IPS-20b (cell line): Measurements from ENCODE around the gene RIC8B.
A peak's percentile ranks its signal among the peaks of the same experiment; 100 is the strongest.

ENCODE experiments used
- H3K27ac ChIP-seq: one replicate; pipeline ENCODE4 v1.5.1; 2013; ENCODE audit warnings: low read length
- H3K27me3 ChIP-seq: 2 replicates; pipeline ENCODE4 v1.6.1; 2013; ENCODE audit warnings: mild to moderate bottlenecking, low read length, inconsistent platforms; ENCODE audit not compliant: insufficient read depth
- H3K36me3 ChIP-seq: 2 replicates; pipeline ENCODE4 v1.6.1; 2013; ENCODE audit warnings: low read depth, mild to moderate bottlenecking, inconsistent platforms, low read length, moderate library complexity; ENCODE audit not compliant: insufficient read depth
- H3K4me1 ChIP-seq: 2 replicates; pipeline ENCODE4 v1.6.1; 2013; ENCODE audit warnings: mild to moderate bottlenecking, control low read depth, inconsistent platforms, low read length, moderate library complexity; ENCODE audit not compliant: insufficient read depth
- H3K4me3 ChIP-seq: 2 replicates; pipeline ENCODE4 v1.5.1; 2013; ENCODE audit warnings: mild to moderate bottlenecking, low read length, inconsistent platforms
- H3K9ac ChIP-seq: 2 replicates; pipeline ENCODE4 v1.6.1; 2013; ENCODE audit warnings: low read depth, mild to moderate bottlenecking, inconsistent platforms, low read length, moderate library complexity
- H3K9me3 ChIP-seq: 2 replicates; pipeline ENCODE4 v1.6.1; 2013; ENCODE audit warnings: mild to moderate bottlenecking, low read depth, low read length, inconsistent platforms; ENCODE audit not compliant: insufficient read depth

RIC8B gene

DNA sequence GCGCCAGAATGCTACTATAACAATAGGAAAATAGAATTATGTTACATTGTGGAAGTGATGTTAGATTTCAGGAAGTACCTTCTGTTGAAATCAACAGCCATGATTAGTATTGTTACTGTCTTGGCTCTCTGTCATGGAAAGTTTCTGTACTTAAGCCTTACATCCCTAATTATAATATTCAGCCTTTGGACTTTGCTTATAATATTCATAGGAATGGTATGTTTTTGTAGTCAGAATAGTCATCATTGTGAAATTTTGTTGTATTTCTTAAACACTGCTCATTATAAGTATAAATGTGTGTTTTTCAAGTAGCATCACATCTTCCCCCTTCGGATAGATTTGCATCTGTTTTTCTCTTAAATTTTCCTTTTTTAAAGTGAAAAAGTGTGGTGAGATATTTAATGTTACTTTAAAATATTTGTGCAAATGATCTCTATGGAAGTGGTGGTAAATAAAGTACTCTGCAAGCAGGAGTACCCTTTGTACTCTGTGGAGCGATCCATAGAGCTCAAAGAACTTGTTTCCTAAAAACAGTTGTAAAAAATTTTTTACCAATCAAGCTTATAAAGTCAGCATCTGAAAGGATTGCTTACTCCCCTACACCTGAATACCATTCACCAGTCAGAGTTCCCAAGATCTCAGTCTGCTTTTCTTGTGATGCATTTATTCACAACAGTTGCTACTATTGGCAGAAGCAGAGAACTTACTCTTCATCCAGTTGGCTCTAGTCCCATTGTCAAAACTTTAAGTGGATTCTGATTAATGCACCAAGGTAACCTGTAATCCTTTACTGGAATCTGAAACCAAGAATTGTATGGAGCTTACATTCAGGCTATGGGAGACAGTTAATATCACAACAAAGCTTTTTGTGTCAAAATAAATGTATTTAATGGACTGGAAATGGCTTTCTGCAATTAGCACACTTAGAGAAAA lies 87.8 kb downstream of the RIC8B start:
- no peaks in the 10 kb centered on the region for H3K9me3 ChIP-seq
- H3K27me3 ChIP-seq = no peaks in the 10 kb centered on the region
- H3K4me3 ChIP-seq = no peak overlapping the region
- peaks cover 26% of the 10 kb centered on the region for H3K4me1 ChIP-seq
- no peak overlapping the region for H3K9ac ChIP-seq
- no peak overlapping the region for H3K27ac ChIP-seq
- H3K36me3 ChIP-seq = peaks cover 47% of the 10 kb centered on the region

DNA sequence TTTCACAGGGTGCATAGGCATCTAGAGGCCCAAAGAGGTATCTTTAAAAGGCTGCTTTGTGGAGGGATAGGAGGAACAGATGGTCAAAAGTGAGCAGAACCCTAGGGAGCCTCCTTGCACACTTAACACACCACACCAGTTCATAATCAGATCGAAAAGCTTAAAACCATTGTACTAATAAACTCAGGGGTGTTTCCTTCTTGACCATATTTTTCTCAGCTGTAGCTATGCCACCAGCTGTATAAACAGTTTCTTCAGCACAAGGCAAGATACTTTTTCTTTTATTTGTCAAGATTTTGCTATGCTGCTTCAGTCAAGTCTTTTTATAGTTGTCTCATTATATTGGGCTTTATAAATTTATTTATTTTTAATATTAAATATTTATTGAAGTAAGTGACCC lies 88.7 kb downstream of the RIC8B start:
- Histone ChIP-seq H3K36me3 (peaks cover 45% of the 10 kb centered on the region), H3K27ac (no peak overlapping the region), H3K27me3 (no peaks in the 10 kb centered on the region), H3K9me3 (no peaks in the 10 kb centered on the region), H3K4me3 (no peak overlapping the region), H3K9ac (no peak overlapping the region), H3K4me1 (peaks cover 26% of the 10 kb centered on the region)

DNA sequence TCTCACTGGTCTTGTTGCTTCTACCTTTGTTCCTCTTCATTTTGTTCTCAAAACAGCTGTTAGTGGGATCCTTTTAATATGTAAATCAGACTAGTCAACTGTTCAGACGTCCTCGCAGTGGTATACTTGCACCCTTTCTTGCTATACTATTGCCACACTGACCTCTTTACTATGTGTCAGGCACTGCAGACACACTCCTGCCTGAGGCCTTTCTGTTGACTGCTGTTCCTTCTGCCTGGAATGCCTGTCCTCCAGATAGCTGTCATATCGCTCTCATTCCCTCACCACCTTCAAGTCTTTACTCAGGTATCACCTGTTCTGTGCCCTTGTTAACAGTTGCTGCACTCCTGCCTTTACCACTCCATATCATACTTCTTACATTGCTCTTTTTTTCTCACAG lies 91.2 kb downstream of the RIC8B start:
- peaks cover 21% of the 10 kb centered on the region for H3K4me1 ChIP-seq
- no peaks in the 10 kb centered on the region for H3K27me3 ChIP-seq
- no peak overlapping the region for H3K27ac ChIP-seq
- peaks cover 28% of the 10 kb centered on the region for H3K36me3 ChIP-seq
- H3K9me3 ChIP-seq = no peaks in the 10 kb centered on the region
- H3K9ac ChIP-seq = no peak overlapping the region
- H3K4me3 ChIP-seq = peak overlapping the region; percentile 31; the same call in 1 of the 2 replicates

DNA sequence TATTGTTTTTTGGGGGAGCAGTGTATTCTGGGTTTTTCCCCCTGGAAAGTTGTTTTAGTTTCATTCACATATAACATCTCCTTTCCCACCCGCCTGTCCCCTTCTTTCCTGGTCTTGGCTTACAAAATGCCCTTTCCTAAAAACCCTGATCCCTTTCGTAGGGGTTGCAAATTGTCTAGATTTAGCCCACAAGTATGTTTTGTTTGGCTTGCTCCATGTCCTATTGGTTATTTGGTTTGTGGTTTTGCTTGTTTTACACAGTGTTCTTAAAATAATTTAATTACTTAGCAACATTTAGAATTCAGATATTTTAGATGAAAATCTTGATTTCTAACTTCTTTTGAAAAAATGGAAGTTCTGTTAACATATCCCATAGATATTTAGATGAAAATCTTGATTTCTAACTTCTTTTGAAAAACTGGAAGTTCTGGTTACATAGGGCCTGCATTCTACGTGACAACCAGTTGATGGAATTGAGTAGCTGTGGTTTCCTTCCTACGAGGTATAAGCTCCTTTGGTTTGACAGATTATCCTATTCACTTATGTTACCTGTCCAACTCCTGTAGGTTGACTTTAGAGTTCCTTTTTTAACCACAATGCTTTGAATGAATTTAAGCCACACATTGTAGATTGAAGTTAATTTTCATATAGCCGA lies 92.1 kb downstream of the RIC8B start:
- H3K9me3 ChIP-seq = no peaks in the 10 kb centered on the region
- H3K4me1 ChIP-seq = peaks cover 21% of the 10 kb centered on the region
- no peak overlapping the region for H3K27ac ChIP-seq
- H3K36me3 ChIP-seq = peaks cover 24% of the 10 kb centered on the region; the same call in 1 of the 2 replicates
- H3K27me3 ChIP-seq = no peaks in the 10 kb centered on the region
- no peak overlapping the region for H3K9ac ChIP-seq
- no peak overlapping the region for H3K4me3 ChIP-seq

DNA sequence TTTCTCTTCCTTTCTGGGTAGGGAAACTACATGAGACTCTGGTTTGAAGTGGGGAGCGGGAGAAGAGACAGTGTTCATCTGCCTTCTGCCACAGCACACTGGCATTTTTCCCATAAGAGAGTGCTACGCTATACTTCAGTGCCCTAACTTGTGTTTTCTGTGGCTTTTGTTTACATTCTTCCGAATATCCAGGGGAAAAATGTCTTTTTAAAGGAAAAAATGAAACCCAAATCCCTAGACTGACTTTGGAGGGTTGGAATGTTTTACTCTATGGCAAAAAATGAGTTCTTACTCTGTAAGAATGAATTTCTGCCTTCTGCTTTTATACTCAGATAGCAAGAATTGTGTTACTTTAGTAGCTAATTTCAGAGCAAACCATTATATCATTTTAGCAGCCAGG lies 93.2 kb downstream of the RIC8B start:
- Histone ChIP-seq H3K27ac (no peak overlapping the region), H3K27me3 (no peaks in the 10 kb centered on the region), H3K9me3 (no peaks in the 10 kb centered on the region), H3K4me3 (no peak overlapping the region), H3K9ac (no peak overlapping the region), H3K4me1 (peaks cover 21% of the 10 kb centered on the region), H3K36me3 (peaks cover 21% of the 10 kb centered on the region; the same call in 1 of the 2 replicates)

DNA sequence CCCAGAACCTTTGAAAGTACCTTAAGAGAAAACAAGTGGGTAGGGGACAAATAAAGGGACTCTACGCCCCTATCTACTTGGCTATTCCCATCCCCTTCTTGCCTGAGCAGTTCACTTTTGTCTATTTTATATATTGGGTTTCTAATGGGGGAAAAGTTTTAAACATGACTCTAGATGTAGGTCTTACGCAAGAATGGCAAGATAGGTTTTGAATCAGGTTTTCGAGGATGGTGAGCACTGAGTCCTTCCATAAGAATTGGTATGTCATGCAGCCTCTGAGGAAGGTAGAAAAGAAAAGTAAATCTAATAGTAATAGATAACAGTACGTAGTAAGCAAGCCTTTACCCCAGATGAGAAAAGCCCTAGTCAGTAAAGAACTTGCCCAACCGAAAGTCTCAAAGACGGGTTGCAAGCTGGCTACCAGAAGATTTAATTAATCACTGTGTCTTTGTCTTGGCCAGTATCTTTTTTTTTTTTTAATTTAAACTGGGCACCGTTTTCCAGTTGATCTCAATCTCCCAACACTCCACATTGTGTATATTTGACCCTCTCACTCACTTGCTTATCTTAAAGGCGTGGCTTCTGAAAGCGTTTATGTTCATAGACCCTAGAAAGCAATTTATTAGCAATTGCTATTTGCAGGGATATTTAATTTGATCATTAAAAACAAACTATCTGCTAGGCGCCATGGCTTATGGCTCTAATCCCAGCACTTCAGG lies 94.7 kb downstream of the RIC8B start:
- Histone ChIP-seq H3K9ac (no peak overlapping the region), H3K36me3 (peaks cover 34% of the 10 kb centered on the region), H3K4me3 (no peak overlapping the region), H3K27ac (no peak overlapping the region), H3K27me3 (no peaks in the 10 kb centered on the region), H3K4me1 (peaks cover 21% of the 10 kb centered on the region), H3K9me3 (no peaks in the 10 kb centered on the region)

DNA sequence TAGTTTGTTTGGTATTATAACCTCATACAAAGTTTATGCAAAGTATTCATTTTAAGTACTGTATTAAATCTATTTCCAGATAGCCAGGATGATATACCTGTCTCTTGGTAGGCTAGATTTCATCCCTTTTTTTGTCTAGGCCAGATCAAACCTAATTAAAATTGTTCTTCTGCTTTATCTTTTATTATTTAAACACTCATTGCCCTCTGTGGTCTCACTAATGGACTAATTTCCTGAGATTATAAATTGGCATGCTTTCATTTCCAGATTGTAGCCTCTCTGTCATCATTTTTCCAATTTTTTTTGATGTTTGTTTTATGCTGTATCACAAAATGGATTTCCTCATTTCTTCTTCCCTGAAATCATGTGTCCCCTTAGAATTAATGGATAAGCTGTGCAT lies 95.6 kb downstream of the RIC8B start:
- peaks cover 36% of the 10 kb centered on the region for H3K36me3 ChIP-seq

DNA sequence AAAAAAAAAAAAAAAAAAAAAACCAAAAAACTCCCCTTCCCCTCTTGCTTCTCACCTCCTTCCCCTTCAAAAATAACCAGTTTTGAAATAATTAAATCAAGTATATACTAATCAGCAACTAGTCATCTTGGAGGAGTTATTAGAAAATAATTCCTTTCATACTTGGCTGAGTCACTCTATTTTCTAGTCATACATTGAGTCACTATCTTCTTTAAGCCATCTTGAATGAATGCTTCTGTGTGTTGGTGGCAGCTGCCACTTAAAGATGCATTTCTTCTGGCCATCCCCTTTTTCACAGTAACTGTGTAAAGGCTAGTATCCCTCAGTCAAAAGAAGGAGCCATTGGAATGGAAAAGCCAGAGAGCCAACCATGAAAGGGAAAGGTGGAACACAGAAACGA lies 97.0 kb downstream of the RIC8B start:
- peaks cover 36% of the 10 kb centered on the region for H3K36me3 ChIP-seq
- no peaks in the 10 kb centered on the region for H3K4me1 ChIP-seq
- no peaks in the 10 kb centered on the region for H3K9me3 ChIP-seq
- no peaks in the 10 kb centered on the region for H3K27me3 ChIP-seq
- H3K9ac ChIP-seq = no peak overlapping the region
- H3K4me3 ChIP-seq = no peak overlapping the region
- no peak overlapping the region for H3K27ac ChIP-seq

More for the DNA sequence above, 95.6 kb downstream of the RIC8B start:
- H3K9ac ChIP-seq = no peak overlapping the region
- no peak overlapping the region for H3K27ac ChIP-seq
- no peak overlapping the region for H3K4me3 ChIP-seq
- peaks cover 12% of the 10 kb centered on the region for H3K4me1 ChIP-seq
- H3K9me3 ChIP-seq = no peaks in the 10 kb centered on the region
- H3K27me3 ChIP-seq = no peaks in the 10 kb centered on the region

DNA sequence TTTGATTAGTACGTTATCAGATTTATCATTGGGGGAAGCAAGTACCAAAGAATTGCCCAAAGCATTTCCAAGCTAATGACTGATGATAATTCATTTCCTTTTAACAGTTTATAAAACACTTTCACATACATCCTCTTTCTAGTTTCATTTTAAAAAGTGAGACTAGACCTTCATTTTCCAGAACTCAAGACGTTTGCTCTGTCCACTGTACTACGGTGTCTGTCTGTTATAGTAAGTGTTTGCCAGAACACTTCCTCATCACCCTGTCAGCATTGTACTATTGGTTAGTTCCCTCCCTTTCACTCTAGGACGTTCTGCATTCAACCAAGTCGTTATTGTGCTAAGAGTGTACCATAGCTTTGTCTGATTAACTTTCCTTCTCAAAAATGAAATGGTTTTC lies 99.5 kb downstream of the RIC8B start:
- H3K9ac ChIP-seq = no peak overlapping the region
- H3K9me3 ChIP-seq = no peaks in the 10 kb centered on the region
- H3K4me3 ChIP-seq = no peak overlapping the region
- H3K27me3 ChIP-seq = no peaks in the 10 kb centered on the region
- no peak overlapping the region for H3K27ac ChIP-seq
- no peaks in the 10 kb centered on the region for H3K4me1 ChIP-seq
- peaks cover 30% of the 10 kb centered on the region for H3K36me3 ChIP-seq

DNA sequence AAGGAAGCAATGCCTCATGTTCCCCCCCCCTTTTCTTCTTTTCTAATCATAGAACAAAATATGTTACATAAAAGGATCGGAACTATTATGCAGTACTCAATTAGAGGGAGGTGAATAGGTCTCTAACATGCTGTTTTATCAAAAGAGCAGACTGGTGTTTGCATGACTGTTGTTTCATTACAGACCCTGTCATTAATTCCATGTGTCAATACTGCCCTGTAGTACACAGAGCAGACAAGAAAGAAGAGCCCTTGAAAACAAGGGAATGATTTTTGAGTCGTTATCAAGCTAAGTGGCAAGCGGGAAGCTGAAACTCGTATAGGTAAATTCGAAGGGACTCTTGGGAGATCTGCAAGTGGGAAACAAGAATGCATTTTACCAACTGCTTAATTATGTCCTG lies 104.3 kb downstream of the RIC8B start:
- Histone ChIP-seq H3K27me3 (no peaks in the 10 kb centered on the region), H3K36me3 (peaks cover 57% of the 10 kb centered on the region), H3K9ac (no peak overlapping the region), H3K4me1 (no peaks in the 10 kb centered on the region), H3K4me3 (no peak overlapping the region), H3K9me3 (no peaks in the 10 kb centered on the region), H3K27ac (no peak overlapping the region)

DNA sequence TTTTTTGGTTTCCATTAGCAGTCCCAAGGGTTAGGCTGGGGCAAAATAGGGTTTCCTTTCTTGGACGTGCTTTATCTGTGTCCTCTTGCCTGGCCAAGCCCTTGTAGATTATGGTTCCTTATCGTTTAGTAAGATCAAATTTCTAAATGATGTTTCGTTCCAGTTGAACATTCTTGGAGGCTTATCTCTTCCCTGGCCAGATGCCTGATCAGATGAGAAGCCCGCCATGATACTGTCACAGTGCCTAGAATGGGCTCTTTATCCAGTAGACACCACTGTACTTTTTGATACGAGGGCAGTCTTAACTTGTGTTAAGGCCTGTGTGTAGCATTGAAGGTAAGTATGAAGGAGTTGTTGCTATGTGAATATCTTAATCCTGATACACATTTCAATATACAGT lies 105.1 kb downstream of the RIC8B start:
- peaks cover 60% of the 10 kb centered on the region for H3K36me3 ChIP-seq
- no peaks in the 10 kb centered on the region for H3K27me3 ChIP-seq

More for the DNA sequence above, 105.1 kb downstream of the RIC8B start:
- Histone ChIP-seq H3K9ac (no peak overlapping the region), H3K27ac (no peak overlapping the region), H3K4me3 (no peak overlapping the region), H3K4me1 (no peaks in the 10 kb centered on the region), H3K9me3 (no peaks in the 10 kb centered on the region)
